SK-N-SH (cell line): ENCODE measurements around the gene GPNMB. TPM values are rescaled to one million over a fixed set of nuclear protein-coding genes. Genes with fewer than 3 reads are reported as not detected.

Experiments
- CTCF ChIA-PET: fragments of 300-600, 350-600 bp; formaldehyde crosslinking; extraction: SDS; loops from one replicate; lab custom pipeline; 2021; lab: Yijun Ruan, JAX
- POLR2A ChIA-PET: fragments of 350-600 bp; sonication (Branson Sonifier 250); formaldehyde crosslinking; extraction: SDS; loops from one replicate; lab custom pipeline; 2020; ENCODE audit warnings: antibody characterized with exemption, inconsistent platforms; lab: Yijun Ruan, JAX
- DNase-seq: peaks from one replicate; pipeline ENCODE4 v3.0.0; 2012
- H2AFZ ChIP-seq: fragments of 200-600 bp; sonication (generic); 2 replicates; pipeline ENCODE4 v1.8.1; 2016; ENCODE audit warnings: antibody characterized with exemption, mild to moderate bottlenecking, low read depth
- H3F3A ChIP-seq: fragments of 200-600 bp; sonication (generic); replicated peaks from 2 replicates; pipeline ENCODE3; 2016; ENCODE audit warnings: antibody characterized with exemption, mild to moderate bottlenecking; ENCODE audit not compliant: insufficient read depth
- H3K27ac ChIP-seq, 2 experiments: fragments of 200-500 bp in 1 of 2; fragments of 200-600 bp in 1 of 2; sonication (Bioruptor generic) in 1 of 2; sonication (generic), shearing (Covaris generic) in 1 of 2; 2 replicates each; pipeline versions ENCODE4 v1.5.1 to v1.6.1; 2014 to 2016; ENCODE audit warnings: low read depth in 2 of 2, inconsistent platforms in 1 of 2, low read length in 1 of 2, mild to moderate bottlenecking in 1 of 2, mixed read lengths in 1 of 2
- H3K27me3 ChIP-seq: fragments of 200-600 bp; sonication (generic), shearing (Covaris generic); 2 replicates; pipeline ENCODE4 v1.6.1; 2016; ENCODE audit warnings: mixed run types; ENCODE audit not compliant: insufficient read depth
- H3K36me3 ChIP-seq, 2 experiments: fragments of 200-500 bp in 1 of 2; fragments of 200-600 bp in 1 of 2; sonication (Bioruptor generic) in 1 of 2; sonication (generic) in 1 of 2; replicated peaks in 1 of 2; 2 replicates each; pipeline versions ENCODE3 to v1.5.1; 2014 to 2016; ENCODE audit warnings: low read length in 1 of 2, mild to moderate bottlenecking in 1 of 2; ENCODE audit not compliant: insufficient read depth in 2 of 2, control insufficient read depth in 1 of 2
- H3K4me1 ChIP-seq, 2 experiments: fragments of 200-500 bp in 1 of 2; fragments of 200-600 bp in 1 of 2; sonication (Bioruptor generic) in 1 of 2; sonication (generic), shearing (Covaris generic) in 1 of 2; 2 replicates each; pipeline versions ENCODE4 v1.5.1 to v1.6.1; 2014 to 2016; ENCODE audit warnings: low read depth in 1 of 2, low read length in 1 of 2, mixed run types in 1 of 2; ENCODE audit not compliant: insufficient read depth in 2 of 2, control insufficient read depth in 1 of 2
- H3K4me2 ChIP-seq: fragments of 200-600 bp; sonication (generic), shearing (Covaris generic); 2 replicates; pipeline ENCODE4 v1.6.1; 2017; ENCODE audit warnings: mixed run types
- H3K4me3 ChIP-seq, 2 experiments: fragments of 200-500 bp in 1 of 2; fragments of 200-600 bp in 1 of 2; sonication (Bioruptor generic) in 1 of 2; sonication (generic), shearing (Covaris generic) in 1 of 2; 2 replicates each; pipeline versions ENCODE4 v1.5.1 to v1.8.1; 2014 to 2016; ENCODE audit warnings: low read depth in 2 of 2, inconsistent platforms in 1 of 2, low read length in 1 of 2, mild to moderate bottlenecking in 1 of 2, mixed read lengths in 1 of 2, moderate library complexity in 1 of 2
- H3K79me2 ChIP-seq: fragments of 200-600 bp; sonication (generic); 2 replicates; pipeline ENCODE4 v1.8.1; 2017; ENCODE audit warnings: mild to moderate bottlenecking; ENCODE audit not compliant: insufficient read depth
- H3K9ac ChIP-seq: fragments of 200-600 bp; sonication (generic); 2 replicates; pipeline ENCODE4 v1.6.1; 2017; ENCODE audit warnings: mixed run types
- H3K9me2 ChIP-seq: fragments of 200-600 bp; sonication (generic); 2 replicates; pipeline ENCODE4 v1.6.1; 2017; ENCODE audit warnings: mixed run types
- H3K9me3 ChIP-seq: fragments of 200-600 bp; sonication (generic); 2 replicates; pipeline ENCODE4 v1.6.1; 2017; ENCODE audit warnings: mixed run types, mild to moderate bottlenecking, moderate library complexity
- H4K20me1 ChIP-seq: fragments of 200-600 bp; sonication (generic); 2 replicates; pipeline ENCODE4 v1.6.1; 2017; ENCODE audit warnings: mild to moderate bottlenecking, mixed run types; ENCODE audit not compliant: insufficient read depth
- CHD2 ChIP-seq: fragments of 150-350 bp; IDR thresholded peaks from 2 replicates; pipeline ENCODE4 v1.6.1; 2018; ENCODE audit warnings: low read length; ENCODE audit not compliant: partially characterized antibody
- EP300 ChIP-seq, 2 experiments: IDR thresholded peaks; 2 replicates each; pipeline versions ENCODE4 v1.4.0 to v1.6.1; 2012; ENCODE audit warnings: borderline replicate concordance in 1 of 2, low read depth in 1 of 2, low read length in 1 of 2
- EZH2phosphoT487 ChIP-seq: fragments of 200-600 bp; sonication (generic); IDR thresholded peaks from 2 replicates; pipeline ENCODE4 v1.6.1; 2017; ENCODE audit warnings: low read depth, mixed run types, mild to moderate bottlenecking, antibody characterized with exemption, moderate library complexity, borderline replicate concordance
- FOSL2 ChIP-seq: IDR thresholded peaks from 2 replicates; pipeline ENCODE4 v1.4.0; 2012; ENCODE audit warnings: low read depth, mild to moderate bottlenecking, moderate library complexity, borderline replicate concordance
- GABPA ChIP-seq: IDR thresholded peaks from 2 replicates; pipeline ENCODE4 v1.4.0; 2012; ENCODE audit warnings: low read depth, mild to moderate bottlenecking
- JUND ChIP-seq: IDR thresholded peaks from 2 replicates; pipeline ENCODE4 v1.4.0; 2012
- MEF2A ChIP-seq: IDR thresholded peaks from 2 replicates; pipeline ENCODE4 v1.4.0; 2012; ENCODE audit warnings: low read depth, borderline replicate concordance
- NFIC ChIP-seq: IDR thresholded peaks from 2 replicates; pipeline ENCODE4 v1.4.0; 2012; ENCODE audit warnings: borderline replicate concordance
- NRF1 ChIP-seq: IDR thresholded peaks from 2 replicates; pipeline ENCODE4 v1.6.1; 2012; ENCODE audit warnings: low read depth, mild to moderate bottlenecking, low read length
- RAD21 ChIP-seq: IDR thresholded peaks from 2 replicates; pipeline ENCODE4 v1.6.1; 2012; ENCODE audit warnings: mild to moderate bottlenecking, low read length
- RCOR1 ChIP-seq: fragments of 150-350 bp; IDR thresholded peaks from 2 replicates; pipeline ENCODE4 v1.6.1; 2017; ENCODE audit warnings: antibody characterized with exemption, low read length
- RFX5 ChIP-seq: IDR thresholded peaks from 2 replicates; pipeline ENCODE4 v1.6.1; 2012; ENCODE audit warnings: mild to moderate bottlenecking, improper control_type of control experiment, low read length
- RXRA ChIP-seq: IDR thresholded peaks from 2 replicates; pipeline ENCODE4 v1.4.0; 2012; ENCODE audit warnings: low read depth, mild to moderate bottlenecking, borderline replicate concordance
- TCF12 ChIP-seq: IDR thresholded peaks from 2 replicates; pipeline ENCODE4 v1.4.0; 2012
- TEAD4 ChIP-seq: IDR thresholded peaks from 2 replicates; pipeline ENCODE4 v1.4.0; 2012; ENCODE audit warnings: mild to moderate bottlenecking, borderline replicate concordance; ENCODE audit not compliant: insufficient read depth
- YY1 ChIP-seq: IDR thresholded peaks from 2 replicates; pipeline ENCODE4 v1.4.0; 2012; ENCODE audit warnings: low read depth, mild to moderate bottlenecking
- WGBS: methylation state at CpG from one replicate; pipeline ENCODE4 v1.1.6; 2017; ENCODE audit warnings: low lambda C conversion rate; 5-methylcytosine and 5-hydroxymethylcytosine counted together
- polyA plus RNA-seq, 3 experiments: library from polyadenylated mRNA; depleted of rRNA; stranded (reverse); fragments of >200 nt; gene quantifications; 2 replicates each; pipeline ENCODE4 v1.2.3, GENCODE V29; 2012
- TF ChIP-seq, protein P1 (sequence below): fragments of 150-350 bp; IDR thresholded peaks from 2 replicates; pipeline ENCODE4 v1.6.1; 2017; ENCODE audit warnings: antibody characterized with exemption, low read length, low read depth, borderline replicate concordance
- TF ChIP-seq, protein P2 (sequence below): fragments of 200-600 bp; sonication (generic); IDR thresholded peaks from 2 replicates; pipeline ENCODE4 v1.6.1; 2017; ENCODE audit warnings: antibody characterized with exemption, mild to moderate bottlenecking, moderate library complexity
- TF ChIP-seq, protein P3 (sequence below): fragments of 150-350 bp; IDR thresholded peaks from 2 replicates; pipeline ENCODE4 v1.6.1; 2016; ENCODE audit warnings: mild to moderate bottlenecking, low read depth, low read length

Gene GPNMB
- polyA plus RNA-seq, 1 of the 3 experiments (the other 2 are of a cell fraction) = 13.8 TPM

DNA sequence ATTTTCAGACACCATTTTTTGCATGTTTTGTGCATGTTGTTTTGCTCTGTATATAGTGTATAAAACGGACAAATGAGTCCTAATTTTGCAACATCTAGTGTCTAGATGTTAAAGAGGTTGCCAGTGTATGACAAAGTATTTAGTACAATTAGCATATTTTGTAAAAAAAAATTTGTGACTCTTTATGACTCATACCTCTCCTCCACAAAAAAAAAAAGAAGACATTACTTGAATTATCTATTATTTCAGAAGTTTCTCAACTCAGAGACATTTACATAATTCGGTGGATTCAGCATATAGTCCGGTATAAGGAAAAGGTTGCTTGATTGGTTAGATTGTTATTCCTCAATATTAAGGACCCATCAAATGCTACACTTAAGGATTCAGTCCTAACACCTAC is 38.7 kb upstream of the GPNMB start:
- H3K9ac ChIP-seq = no peak overlapping the region
- no peaks in the 10 kb centered on the region for H3K27me3 ChIP-seq
- no peak for DNase-seq
- no peak overlapping the region for H3K4me3 ChIP-seq
- ChIA-PET CTCF (no interaction called here), POLR2A (no interaction called here)
- H3K36me3 ChIP-seq = peaks cover 3 to 7% of the 10 kb centered on the region in 2 experiments
- no peak overlapping the region for H3K27ac ChIP-seq
- H3K9me3 ChIP-seq = no peaks in the 10 kb centered on the region
- peaks cover 0 to 14% of the 10 kb centered on the region in 2 experiments; a peak in 2 of 4 replicates for H3K4me1 ChIP-seq
- no peak for TF ChIP-seq MEF2A
- TF ChIP-seq NFIC = no peak
- TF ChIP-seq RCOR1 = no peak
- TF ChIP-seq, protein P1, sequence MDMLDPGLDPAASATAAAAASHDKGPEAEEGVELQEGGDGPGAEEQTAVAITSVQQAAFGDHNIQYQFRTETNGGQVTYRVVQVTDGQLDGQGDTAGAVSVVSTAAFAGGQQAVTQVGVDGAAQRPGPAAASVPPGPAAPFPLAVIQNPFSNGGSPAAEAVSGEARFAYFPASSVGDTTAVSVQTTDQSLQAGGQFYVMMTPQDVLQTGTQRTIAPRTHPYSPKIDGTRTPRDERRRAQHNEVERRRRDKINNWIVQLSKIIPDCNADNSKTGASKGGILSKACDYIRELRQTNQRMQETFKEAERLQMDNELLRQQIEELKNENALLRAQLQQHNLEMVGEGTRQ = no peak
- TF ChIP-seq RXRA = no peak
- no peak for TF ChIP-seq FOSL2
- TF ChIP-seq CHD2 = no peak
- TF ChIP-seq GABPA = no peak
- H4K20me1 ChIP-seq = no peaks in the 10 kb centered on the region
- H3K4me2 ChIP-seq = no peak overlapping the region
- peaks cover 3% of the 10 kb centered on the region for H3F3A ChIP-seq
- H3K79me2 ChIP-seq = no peaks in the 10 kb centered on the region
- no peaks in the 10 kb centered on the region for H3K9me2 ChIP-seq
- no peak overlapping the region for H2AFZ ChIP-seq
- 71% methylated on average over 3 of the region's 3 CpGs for WGBS

DNA sequence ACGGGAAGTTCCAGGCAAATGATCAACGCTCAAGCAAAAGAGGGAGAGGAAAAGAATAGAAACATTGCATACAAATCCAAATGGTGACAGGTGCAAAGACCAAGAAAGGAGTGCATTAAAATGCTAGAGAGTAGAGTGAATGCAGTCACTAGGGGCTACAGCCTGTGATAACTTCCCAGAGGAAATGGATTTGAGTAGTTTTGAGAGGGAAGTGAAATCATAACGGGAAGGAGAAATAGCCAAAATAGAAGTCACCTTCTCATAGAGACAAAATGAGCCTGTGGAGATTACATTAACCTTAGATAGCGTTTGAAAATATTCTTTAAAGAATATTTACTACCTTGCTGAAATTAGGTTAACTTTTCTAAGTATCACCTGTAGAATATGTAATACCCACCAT is 38.3 kb upstream of the GPNMB start:
- no peak overlapping the region for H3K9ac ChIP-seq
- H3K4me3 ChIP-seq = no peak overlapping the region
- no peaks in the 10 kb centered on the region for H3F3A ChIP-seq
- no peaks in the 10 kb centered on the region for H3K9me3 ChIP-seq
- POLR2A ChIA-PET = no interaction called here
- peaks cover 3 to 7% of the 10 kb centered on the region in 2 experiments for H3K36me3 ChIP-seq
- H3K4me1 ChIP-seq = peaks cover 0 to 11% of the 10 kb centered on the region in 2 experiments; a peak in 2 of 4 replicates
- TF ChIP-seq RFX5 = no peak
- TF ChIP-seq TCF12 = no peak
- TF ChIP-seq YY1 = no peak
- TF ChIP-seq, protein P2, sequence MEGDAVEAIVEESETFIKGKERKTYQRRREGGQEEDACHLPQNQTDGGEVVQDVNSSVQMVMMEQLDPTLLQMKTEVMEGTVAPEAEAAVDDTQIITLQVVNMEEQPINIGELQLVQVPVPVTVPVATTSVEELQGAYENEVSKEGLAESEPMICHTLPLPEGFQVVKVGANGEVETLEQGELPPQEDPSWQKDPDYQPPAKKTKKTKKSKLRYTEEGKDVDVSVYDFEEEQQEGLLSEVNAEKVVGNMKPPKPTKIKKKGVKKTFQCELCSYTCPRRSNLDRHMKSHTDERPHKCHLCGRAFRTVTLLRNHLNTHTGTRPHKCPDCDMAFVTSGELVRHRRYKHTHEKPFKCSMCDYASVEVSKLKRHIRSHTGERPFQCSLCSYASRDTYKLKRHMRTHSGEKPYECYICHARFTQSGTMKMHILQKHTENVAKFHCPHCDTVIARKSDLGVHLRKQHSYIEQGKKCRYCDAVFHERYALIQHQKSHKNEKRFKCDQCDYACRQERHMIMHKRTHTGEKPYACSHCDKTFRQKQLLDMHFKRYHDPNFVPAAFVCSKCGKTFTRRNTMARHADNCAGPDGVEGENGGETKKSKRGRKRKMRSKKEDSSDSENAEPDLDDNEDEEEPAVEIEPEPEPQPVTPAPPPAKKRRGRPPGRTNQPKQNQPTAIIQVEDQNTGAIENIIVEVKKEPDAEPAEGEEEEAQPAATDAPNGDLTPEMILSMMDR = no peak
- no peak for TF ChIP-seq EZH2phosphoT487
- TF ChIP-seq, protein P3, sequence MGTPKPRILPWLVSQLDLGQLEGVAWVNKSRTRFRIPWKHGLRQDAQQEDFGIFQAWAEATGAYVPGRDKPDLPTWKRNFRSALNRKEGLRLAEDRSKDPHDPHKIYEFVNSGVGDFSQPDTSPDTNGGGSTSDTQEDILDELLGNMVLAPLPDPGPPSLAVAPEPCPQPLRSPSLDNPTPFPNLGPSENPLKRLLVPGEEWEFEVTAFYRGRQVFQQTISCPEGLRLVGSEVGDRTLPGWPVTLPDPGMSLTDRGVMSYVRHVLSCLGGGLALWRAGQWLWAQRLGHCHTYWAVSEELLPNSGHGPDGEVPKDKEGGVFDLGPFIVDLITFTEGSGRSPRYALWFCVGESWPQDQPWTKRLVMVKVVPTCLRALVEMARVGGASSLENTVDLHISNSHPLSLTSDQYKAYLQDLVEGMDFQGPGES = no peak
- TF ChIP-seq JUND = no peak
- no peak for TF ChIP-seq RAD21
- no peak for TF ChIP-seq NFIC
- TF ChIP-seq NRF1 = no peak
- no peak for TF ChIP-seq EP300 (IDR thresholded peaks at IDR 0.05; ENCODE audit: borderline replicate concordance in 1 of 2, low read depth in 1 of 2, low read length in 1 of 2)
- no peak for TF ChIP-seq TEAD4
- no peaks in the 10 kb centered on the region for H3K9me2 ChIP-seq
- DNase-seq = no peak
- H3K27me3 ChIP-seq = no peaks in the 10 kb centered on the region
- 79% methylated on average over 4 of the region's 4 CpGs for WGBS
- CTCF ChIA-PET = interaction anchor here (1.3 kb wide), 1 partner anchor 23 kb away, joined by 3 read pairs; no protein-coding TSS in a partner anchor
- H2AFZ ChIP-seq = no peak overlapping the region
- H4K20me1 ChIP-seq = no peaks in the 10 kb centered on the region
- H3K27ac ChIP-seq = no peak overlapping the region
- H3K79me2 ChIP-seq = no peaks in the 10 kb centered on the region
- H3K4me2 ChIP-seq = no peak overlapping the region
